WTC11 (cell line): Measurements from ENCODE around the gene EXPH5.

Source experiments
- ATF1 ChIP-seq: sonication (generic); formaldehyde crosslinking; IDR thresholded peaks from 2 replicates; pipeline ENCODE4 v1.8.1; 2023; ENCODE audit warnings: mild to moderate bottlenecking, moderate library complexity, missing genetic modification reagents
- ATF2 ChIP-seq: sonication (generic); formaldehyde crosslinking; IDR thresholded peaks from 2 replicates; pipeline ENCODE4 v1.8.1; 2022; ENCODE audit warnings: low read depth, missing genetic modification reagents, borderline replicate concordance
- CTCF ChIP-seq: fragments of 200-600 bp; IDR thresholded peaks from 2 replicates; pipeline ENCODE4 v1.8.0; 2022; ENCODE audit warnings: antibody characterized with exemption
- KAT7 ChIP-seq: sonication (generic); formaldehyde crosslinking; IDR thresholded peaks from 2 replicates; pipeline ENCODE4 v1.8.1; 2023; ENCODE audit warnings: missing genetic modification reagents, mild to moderate bottlenecking, borderline replicate concordance

- no peak for TF ChIP-seq CTCF
- no peak for TF ChIP-seq ATF2 (CRISPR knock-in tag)
- no peak for TF ChIP-seq ATF1 (CRISPR knock-in tag)
- TF ChIP-seq KAT7: no peak
These were observed 23.0 kb upstream of the EXPH5 start for GRCh38 chr11:108616549-108616948.
